ENCODE data around the gene CAPN14.

CAPN14 gene

GRCh38 chr2:31241625-31242270 is 24.4 kb upstream of the CAPN14 start:
- no peak for DNase-seq (ENCODE audit: low spot score)

- DNase-seq (ENCODE audit: low spot score) = no peak
Measured at GRCh38 chr2:31240381-31241365, 23.4 kb upstream of the CAPN14 start.

GRCh38 chr2:31239593-31240177 is 22.4 kb upstream of the CAPN14 start:
- DNase-seq (ENCODE audit: low spot score) = no peak

- no peak for DNase-seq (ENCODE audit: low spot score)
Measured at GRCh38 chr2:31238906-31239592, 21.7 kb upstream of the CAPN14 start.

GRCh38 chr2:31238126-31238905 is 21.0 kb upstream of the CAPN14 start:
- DNase-seq (ENCODE audit: low spot score) = peak; percentile 84

- no peak for DNase-seq (ENCODE audit: low spot score)
Measured at GRCh38 chr2:31237348-31238017, 20.2 kb upstream of the CAPN14 start.

- no peak for DNase-seq (ENCODE audit: low spot score)
Measured at GRCh38 chr2:31236433-31237205, 19.3 kb upstream of the CAPN14 start.

GRCh38 chr2:31235504-31235902 is 18.2 kb upstream of the CAPN14 start:
- no peak for DNase-seq (ENCODE audit: low spot score)

- no peak for DNase-seq (ENCODE audit: low spot score)
Measured at GRCh38 chr2:31234683-31235503, 17.6 kb upstream of the CAPN14 start.

- DNase-seq (ENCODE audit: low spot score) = peak; percentile 90
Measured at GRCh38 chr2:31233741-31234682, 16.7 kb upstream of the CAPN14 start, which contains the start of gene EHD3. EHD3 (plus strand) TSS chr2:31234152; CDS start chr2:31234622, 470 bp downstream.

GRCh38 chr2:31233231-31233630 is 15.9 kb upstream of the CAPN14 start:
- no peak for DNase-seq (ENCODE audit: low spot score)

GRCh38 chr2:31232586-31232985 is 15.3 kb upstream of the CAPN14 start:
- no peak for DNase-seq (ENCODE audit: low spot score)

GRCh38 chr2:31231571-31232302 is 14.4 kb upstream of the CAPN14 start:
- DNase-seq (ENCODE audit: low spot score) = no peak

GRCh38 chr2:31230751-31231150 is 13.4 kb upstream of the CAPN14 start:
- no peak for DNase-seq (ENCODE audit: low spot score)

GRCh38 chr2:31228717-31229116 is 11.4 kb upstream of the CAPN14 start:
- no peak for DNase-seq (ENCODE audit: low spot score)

- DNase-seq (ENCODE audit: low spot score) = no peak
Measured at GRCh38 chr2:31227711-31228125, 10.4 kb upstream of the CAPN14 start.

- no peak for DNase-seq (ENCODE audit: low spot score)
Measured at GRCh38 chr2:31227110-31227509, 9.8 kb upstream of the CAPN14 start.
